Endodermal cell (in vitro differentiated cells): ENCODE measurements around the gene ABTB2. TPM values are rescaled to one million over a fixed set of nuclear protein-coding genes. Genes with fewer than 3 reads are reported as not detected.

Experiments used
- DNase-seq: peaks from one replicate; pipeline ENCODE4 v3.0.0-alpha.2; 2017
- H3K27ac ChIP-seq: 2 replicates; pipeline ENCODE4 v1.5.1; 2013; ENCODE audit warnings: mild to moderate bottlenecking, low read depth, low read length, moderate library complexity
- H3K27me3 ChIP-seq: 2 replicates; pipeline ENCODE4 v1.6.1; 2013; ENCODE audit warnings: mild to moderate bottlenecking, low read length, moderate library complexity; ENCODE audit not compliant: insufficient read depth, control insufficient read depth, poor library complexity, severe bottlenecking
- H3K36me3 ChIP-seq: 2 replicates; pipeline ENCODE4 v1.7.0; 2013; ENCODE audit warnings: mild to moderate bottlenecking, low read length, moderate library complexity; ENCODE audit not compliant: control insufficient read depth, insufficient read depth
- H3K4me1 ChIP-seq: one replicate; pipeline ENCODE4 v1.7.0; 2013; ENCODE audit warnings: low read length; ENCODE audit not compliant: control insufficient read depth, insufficient read depth
- H3K4me3 ChIP-seq: 2 replicates; pipeline ENCODE4 v1.5.1; 2013; ENCODE audit warnings: mild to moderate bottlenecking, low read length, moderate library complexity
- H3K9ac ChIP-seq: 2 replicates; pipeline ENCODE4 v1.6.1; 2013; ENCODE audit warnings: mild to moderate bottlenecking, low read length, moderate library complexity; ENCODE audit not compliant: poor library complexity, severe bottlenecking; ENCODE audit errors: extremely low read depth
- H3K9me3 ChIP-seq: 2 replicates; pipeline ENCODE4 v1.6.1; 2013; ENCODE audit warnings: mild to moderate bottlenecking, low read length, moderate library complexity; ENCODE audit not compliant: control insufficient read depth
- H3K27ac Mint-ChIP-seq: 2 replicates; pipeline ENCODE4 v1.8.0; 2020; ENCODE audit warnings: mixed read lengths
- H3K27me3 Mint-ChIP-seq: 2 replicates; pipeline ENCODE4 v1.8.0; 2021; ENCODE audit warnings: mild to moderate bottlenecking, mixed read lengths; ENCODE audit not compliant: insufficient read depth
- H3K36me3 Mint-ChIP-seq: 2 replicates; pipeline ENCODE4 v1.8.0; 2020; ENCODE audit warnings: low read depth, mixed read lengths
- H3K4me1 Mint-ChIP-seq: 2 replicates; pipeline ENCODE4 v1.8.0; 2020; ENCODE audit warnings: mixed read lengths
- H3K4me3 Mint-ChIP-seq: 2 replicates; pipeline ENCODE4 v1.8.0; 2020; ENCODE audit warnings: mild to moderate bottlenecking, moderate library complexity, mixed read lengths
- H3K9me3 Mint-ChIP-seq: 2 replicates; pipeline ENCODE4 v1.8.0; 2020; ENCODE audit warnings: mild to moderate bottlenecking, mixed read lengths
- WGBS, 2 experiments: methylation state at CpG; one replicate each; pipeline versions ENCODE4 v1.1.5 to v1.1.7; 2013; ENCODE audit warnings: missing lambda C conversion rate in 2 of 2, mixed read lengths in 1 of 2; ENCODE audit not compliant: insufficient coverage in 1 of 2, insufficient read length in 1 of 2; 5-methylcytosine and 5-hydroxymethylcytosine counted together
- total RNA-seq, 2 donors: library from RNA; stranded (reverse); fragmentation: NEBNext Ultra II Directional in 1 of 2; extraction: Animal tissue kit (Norgen Biotek cat#: 25700) in 1 of 2; gene quantifications; 2 replicates in 1 of 2; 3 replicates in 1 of 2; pipeline ENCODE4 v1.2.1, GENCODE V29; 2021
- TF ChIP-seq, protein P1 (sequence below): fragments of 200-600 bp; sonication (generic); conservative IDR thresholded peaks from 2 replicates; pipeline ENCODE4 v1.5.0; 2021; ENCODE audit warnings: antibody characterized with exemption, mild to moderate bottlenecking

Gene ABTB2
- total RNA-seq, 2 donors from 2014 or later, result 2.9 to 5.2 TPM

DNA sequence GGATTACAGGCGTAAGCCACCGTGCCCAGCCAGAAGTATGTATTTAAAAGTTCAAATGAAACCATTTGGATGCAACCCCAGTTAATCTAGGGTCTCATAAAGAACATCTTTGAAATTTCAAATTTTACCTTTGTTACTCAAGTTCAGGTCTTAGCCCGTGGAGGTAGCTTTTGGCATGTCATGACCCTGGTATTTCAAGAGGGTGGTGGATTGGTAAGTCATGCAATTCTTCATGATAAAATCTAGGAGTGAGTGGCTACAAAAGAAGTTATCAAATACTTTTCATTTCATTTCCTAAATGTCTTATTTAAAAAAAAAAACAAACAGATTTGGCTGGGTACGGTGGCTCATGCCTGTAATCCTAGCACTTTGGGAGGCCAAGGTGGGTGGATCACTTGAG, 80.6 kb downstream of the ABTB2 start:
- Mint-ChIP-seq H3K9me3 (no peaks in the 10 kb centered on the region), H3K4me3 (no peak overlapping the region)
- TF ChIP-seq, protein P1, sequence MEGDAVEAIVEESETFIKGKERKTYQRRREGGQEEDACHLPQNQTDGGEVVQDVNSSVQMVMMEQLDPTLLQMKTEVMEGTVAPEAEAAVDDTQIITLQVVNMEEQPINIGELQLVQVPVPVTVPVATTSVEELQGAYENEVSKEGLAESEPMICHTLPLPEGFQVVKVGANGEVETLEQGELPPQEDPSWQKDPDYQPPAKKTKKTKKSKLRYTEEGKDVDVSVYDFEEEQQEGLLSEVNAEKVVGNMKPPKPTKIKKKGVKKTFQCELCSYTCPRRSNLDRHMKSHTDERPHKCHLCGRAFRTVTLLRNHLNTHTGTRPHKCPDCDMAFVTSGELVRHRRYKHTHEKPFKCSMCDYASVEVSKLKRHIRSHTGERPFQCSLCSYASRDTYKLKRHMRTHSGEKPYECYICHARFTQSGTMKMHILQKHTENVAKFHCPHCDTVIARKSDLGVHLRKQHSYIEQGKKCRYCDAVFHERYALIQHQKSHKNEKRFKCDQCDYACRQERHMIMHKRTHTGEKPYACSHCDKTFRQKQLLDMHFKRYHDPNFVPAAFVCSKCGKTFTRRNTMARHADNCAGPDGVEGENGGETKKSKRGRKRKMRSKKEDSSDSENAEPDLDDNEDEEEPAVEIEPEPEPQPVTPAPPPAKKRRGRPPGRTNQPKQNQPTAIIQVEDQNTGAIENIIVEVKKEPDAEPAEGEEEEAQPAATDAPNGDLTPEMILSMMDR, result no peak

DNA sequence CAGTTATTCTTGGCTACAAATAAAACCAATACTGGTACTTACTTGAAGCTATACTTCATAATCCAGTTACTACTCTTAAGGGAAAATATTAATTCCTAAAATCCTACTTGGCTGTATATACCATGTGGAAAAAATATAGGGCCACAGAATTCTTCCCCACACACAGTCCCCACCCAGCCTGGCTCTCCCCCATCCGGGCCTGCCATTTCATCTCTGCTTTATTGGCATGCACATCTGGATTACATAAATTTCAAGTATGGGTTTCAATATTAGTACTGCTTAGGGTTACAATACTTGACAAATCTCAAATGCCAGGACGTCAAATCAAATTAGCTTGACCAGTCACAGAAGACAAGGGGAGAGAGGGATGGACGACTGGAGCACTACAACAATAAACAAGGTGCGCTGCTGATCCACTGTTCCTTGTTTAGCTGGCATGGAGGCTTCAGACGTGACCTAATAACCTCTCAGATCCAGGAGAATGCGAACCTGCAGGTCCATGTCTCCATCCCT, 81.4 kb downstream of the ABTB2 start:
- Histone ChIP-seq H3K4me3 (no peak overlapping the region), H3K27ac (no peak overlapping the region), H3K4me1 (peaks cover 3% of the 10 kb centered on the region), H3K9ac (no peak overlapping the region), H3K36me3 (no peaks in the 10 kb centered on the region), H3K9me3 (no peaks in the 10 kb centered on the region), H3K27me3 (no peaks in the 10 kb centered on the region)
- no peaks in the 10 kb centered on the region for H3K36me3 Mint-ChIP-seq
- no peak for DNase-seq
- 92 to 94% methylated on average over 3 to 6 of the region's 6 CpGs for WGBS, 2 experiments
- H3K27me3 Mint-ChIP-seq, result peaks cover 2% of the 10 kb centered on the region
- peaks cover 11% of the 10 kb centered on the region for H3K4me1 Mint-ChIP-seq
- no peak overlapping the region for H3K27ac Mint-ChIP-seq
- no peak overlapping the region for H3K4me3 Mint-ChIP-seq
- TF ChIP-seq, protein P1, result no peak
- no peaks in the 10 kb centered on the region for H3K9me3 Mint-ChIP-seq

More for the DNA sequence above, 80.6 kb downstream of the ABTB2 start:
- Histone ChIP-seq H3K27me3 (no peaks in the 10 kb centered on the region), H3K9me3 (no peaks in the 10 kb centered on the region), H3K4me1 (peaks cover 3% of the 10 kb centered on the region), H3K4me3 (no peak overlapping the region), H3K36me3 (no peaks in the 10 kb centered on the region), H3K9ac (no peak overlapping the region), H3K27ac (no peak overlapping the region)
- DNase-seq, result no peak
- peaks cover 2% of the 10 kb centered on the region for H3K27me3 Mint-ChIP-seq
- H3K4me1 Mint-ChIP-seq, result peaks cover 11% of the 10 kb centered on the region
- no peaks in the 10 kb centered on the region for H3K36me3 Mint-ChIP-seq
- WGBS, 2 experiments, result 95 to 97% methylated on average over 3 of the region's 4 CpGs
- H3K27ac Mint-ChIP-seq, result no peak overlapping the region

DNA sequence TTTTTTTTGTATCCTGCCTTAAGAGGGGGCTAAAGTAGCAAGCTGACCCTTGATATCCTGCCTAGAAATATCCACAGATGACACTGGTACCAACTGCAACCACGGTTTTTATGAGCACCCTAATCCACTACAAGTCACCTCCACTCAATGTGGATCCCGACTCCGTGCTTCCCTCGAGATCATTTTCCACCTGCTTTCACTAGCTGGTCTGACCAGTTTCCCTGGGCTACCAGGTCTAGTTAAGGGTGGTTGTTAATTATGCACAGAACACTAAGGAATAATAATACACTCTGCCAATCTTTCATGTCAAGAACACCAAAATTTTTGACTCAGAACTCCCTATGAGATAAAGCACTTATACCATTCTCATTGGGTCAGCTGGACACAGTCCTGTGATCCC, 82.3 kb downstream of the ABTB2 start:
- Mint-ChIP-seq H3K27me3 (no peaks in the 10 kb centered on the region), H3K4me3 (no peak overlapping the region), H3K9me3 (no peaks in the 10 kb centered on the region), H3K36me3 (no peaks in the 10 kb centered on the region), H3K27ac (no peak overlapping the region), H3K4me1 (peaks cover 11% of the 10 kb centered on the region)
- Histone ChIP-seq H3K4me3 (no peak overlapping the region), H3K4me1 (peaks cover 3% of the 10 kb centered on the region), H3K36me3 (no peaks in the 10 kb centered on the region), H3K9me3 (no peaks in the 10 kb centered on the region), H3K27ac (no peak overlapping the region), H3K9ac (no peak overlapping the region), H3K27me3 (no peaks in the 10 kb centered on the region)
- TF ChIP-seq, protein P1, result no peak
- 86 to 97% methylated on average over 1 to 4 of the region's 4 CpGs for WGBS, 2 experiments
- no peak for DNase-seq
